IPS-15b (cell line): Measurements from ENCODE around the gene PSMD9.
"Not testable (repeated sequence)": the region's sequence is repeated elsewhere in the genome, so short reads cannot be mapped to it uniquely, and the experiment has no call there.

Source experiments
- H3K27me3 ChIP-seq: one replicate; pipeline ENCODE4 v1.6.1; 2013; ENCODE audit warnings: low read length; ENCODE audit not compliant: control insufficient read depth, insufficient read depth
- H3K36me3 ChIP-seq: one replicate; pipeline ENCODE4 v1.6.1; 2013; ENCODE audit warnings: low read length; ENCODE audit not compliant: control insufficient read depth, insufficient read depth
- H3K4me1 ChIP-seq: one replicate; pipeline ENCODE4 v1.6.1; 2013; ENCODE audit warnings: mild to moderate bottlenecking, low read length; ENCODE audit not compliant: control insufficient read depth, insufficient read depth
- H3K4me3 ChIP-seq: one replicate; pipeline ENCODE4 v1.5.1; 2013; ENCODE audit warnings: low read depth, low read length
- H3K9ac ChIP-seq: one replicate; pipeline ENCODE4 v1.6.1; 2013; ENCODE audit warnings: low read depth, mild to moderate bottlenecking, low read length
- H3K9me3 ChIP-seq: one replicate; pipeline ENCODE4 v1.6.1; 2013; ENCODE audit warnings: mild to moderate bottlenecking, low read length; ENCODE audit not compliant: control insufficient read depth, insufficient read depth

Gene PSMD9

GRCh38 chr12:121888478-121889273 lies at the start of gene PSMD9:
Gene PSMD9 (plus strand): TSS chr12:121888790. CDS start chr12:121888857, 67 bp downstream.
- H3K4me3 ChIP-seq = peak within 1 kb of the TSS; percentile 81
- no peaks in the 10 kb centered on the region for H3K27me3 ChIP-seq
- H3K36me3 ChIP-seq = no peaks in the 10 kb centered on the region
- H3K4me1 ChIP-seq = peaks cover 9% of the 10 kb centered on the region
- H3K9ac ChIP-seq = peak within 1 kb of the TSS; percentile 88
- no peaks in the 10 kb centered on the region for H3K9me3 ChIP-seq

GRCh38 chr12:121839106-121839992 lies 49.2 kb upstream of the PSMD9 start:
- Histone ChIP-seq H3K36me3 (no peaks in the 10 kb centered on the region), H3K9ac (peak overlapping the region; percentile 88), H3K27me3 (no peaks in the 10 kb centered on the region), H3K4me1 (no peaks in the 10 kb centered on the region), H3K9me3 (no peaks in the 10 kb centered on the region), H3K4me3 (peak overlapping the region; percentile 84)

GRCh38 chr12:121839993-121840761 lies 48.4 kb upstream of the PSMD9 start:
- no peaks in the 10 kb centered on the region for H3K9me3 ChIP-seq
- H3K4me3 ChIP-seq = peak overlapping the region; percentile 84
- peak overlapping the region; percentile 88 for H3K9ac ChIP-seq
- H3K36me3 ChIP-seq = no peaks in the 10 kb centered on the region
- no peaks in the 10 kb centered on the region for H3K4me1 ChIP-seq
- H3K27me3 ChIP-seq = no peaks in the 10 kb centered on the region

- Histone ChIP-seq H3K4me3 (no peak overlapping the region), H3K4me1 (no peaks in the 10 kb centered on the region), H3K9me3 (no peaks in the 10 kb centered on the region), H3K27me3 (no peaks in the 10 kb centered on the region), H3K9ac (no peak overlapping the region), H3K36me3 (no peaks in the 10 kb centered on the region)
These were observed 45.2 kb upstream of the PSMD9 start for GRCh38 chr12:121843236-121843982.

GRCh38 chr12:121845701-121846100 lies 42.9 kb upstream of the PSMD9 start:
- Histone ChIP-seq H3K36me3 (no peaks in the 10 kb centered on the region), H3K4me3 (no peak overlapping the region), H3K9me3 (no peaks in the 10 kb centered on the region), H3K27me3 (no peaks in the 10 kb centered on the region), H3K4me1 (no peaks in the 10 kb centered on the region), H3K9ac (no peak overlapping the region)

GRCh38 chr12:121849211-121849610 lies 39.4 kb upstream of the PSMD9 start:
- no peaks in the 10 kb centered on the region for H3K9me3 ChIP-seq
- H3K9ac ChIP-seq = no peak overlapping the region
- no peak overlapping the region for H3K4me3 ChIP-seq
- H3K27me3 ChIP-seq = no peaks in the 10 kb centered on the region
- H3K4me1 ChIP-seq = no peaks in the 10 kb centered on the region
- H3K36me3 ChIP-seq = no peaks in the 10 kb centered on the region

- H3K4me3 ChIP-seq = no peak overlapping the region
- H3K4me1 ChIP-seq = no peaks in the 10 kb centered on the region
- H3K36me3 ChIP-seq = no peaks in the 10 kb centered on the region
- H3K27me3 ChIP-seq = no peaks in the 10 kb centered on the region
- H3K9me3 ChIP-seq = no peaks in the 10 kb centered on the region
- no peak overlapping the region for H3K9ac ChIP-seq
These were observed 38.9 kb upstream of the PSMD9 start for GRCh38 chr12:121849665-121850064.

GRCh38 chr12:121852392-121852791 lies 36.2 kb upstream of the PSMD9 start:
- not testable (repeated sequence) for H3K4me3 ChIP-seq, H3K4me1 ChIP-seq, H3K27me3 ChIP-seq, H3K9me3 ChIP-seq, H3K36me3 ChIP-seq, H3K9ac ChIP-seq

- no peaks in the 10 kb centered on the region for H3K36me3 ChIP-seq
- no peak overlapping the region for H3K4me3 ChIP-seq
- no peaks in the 10 kb centered on the region for H3K27me3 ChIP-seq
- no peaks in the 10 kb centered on the region for H3K9me3 ChIP-seq
- H3K4me1 ChIP-seq = peaks cover 11% of the 10 kb centered on the region
- no peak overlapping the region for H3K9ac ChIP-seq
These were observed 31.0 kb upstream of the PSMD9 start for GRCh38 chr12:121857322-121858246.

GRCh38 chr12:121858318-121858661 lies 30.3 kb upstream of the PSMD9 start:
- Histone ChIP-seq H3K36me3 (no peaks in the 10 kb centered on the region), H3K9me3 (no peaks in the 10 kb centered on the region), H3K27me3 (no peaks in the 10 kb centered on the region), H3K4me1 (peaks cover 11% of the 10 kb centered on the region), H3K9ac (peak overlapping the region; percentile 37), H3K4me3 (no peak overlapping the region)
